Retinal pigment epithelial cell (primary cell): ENCODE data around the gene PRRT3.

Experiments
- DNase-seq: peaks from one replicate; pipeline ENCODE4 v3.0.0-alpha.2; 2010; ENCODE audit warnings: low read depth
- H3K4me3 ChIP-seq: 2 replicates; pipeline ENCODE4 v1.5.1; 2011; ENCODE audit warnings: mild to moderate bottlenecking, low read length, control low read depth, moderate library complexity
- CTCF ChIP-seq: conservative IDR thresholded peaks from 2 replicates; pipeline ENCODE4 v1.5.1; 2011; ENCODE audit warnings: low read depth, low read length, control low read depth, inconsistent platforms

The PRRT3 gene

DNA sequence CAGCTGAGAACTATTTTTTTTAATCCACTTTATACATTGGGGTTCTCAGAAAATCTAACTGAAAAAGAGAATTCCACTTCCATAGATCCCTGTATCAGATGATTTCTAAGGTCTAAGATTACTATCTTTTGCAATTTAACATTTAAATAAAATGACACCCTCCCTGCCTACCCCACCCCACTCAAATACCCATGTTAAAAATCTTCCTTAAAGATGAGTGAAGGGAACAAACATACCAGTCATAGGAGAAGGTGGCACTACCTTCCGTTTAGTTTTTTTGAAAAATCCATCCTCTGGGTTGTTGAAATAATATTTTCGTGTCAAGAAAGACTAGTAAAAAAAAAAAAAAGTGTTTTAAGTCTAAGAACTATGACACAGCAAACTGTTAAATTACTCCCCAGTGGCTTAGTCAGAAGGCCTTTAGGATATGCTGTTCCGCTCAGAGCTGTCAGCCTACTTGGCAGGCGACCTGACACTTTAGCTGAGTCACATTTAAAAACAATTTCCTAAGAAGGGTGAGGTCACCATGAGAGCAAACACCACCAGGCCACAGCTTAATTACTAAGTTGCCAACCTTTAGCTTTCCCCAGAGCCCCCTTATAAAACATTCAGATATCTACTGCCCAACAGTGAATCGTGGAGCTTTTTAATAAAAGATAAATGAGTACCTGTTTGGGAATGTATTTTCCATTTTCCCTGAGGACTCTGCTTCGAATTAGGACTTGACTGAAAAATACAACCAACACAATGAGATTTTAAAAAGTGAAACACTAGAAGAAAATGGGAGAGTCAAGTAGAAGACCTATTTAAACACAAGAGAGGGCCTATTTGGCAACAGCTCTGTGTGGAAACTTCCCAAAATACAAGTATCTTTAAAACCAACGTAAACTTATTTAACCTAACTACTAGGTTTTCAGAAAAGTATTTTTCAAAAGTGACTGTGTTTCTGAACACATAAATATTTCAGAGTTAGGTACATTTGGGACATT is 24.8 kb upstream of the PRRT3 start:
- TF ChIP-seq CTCF: no peak
- peak; percentile 94 for DNase-seq
- no peak overlapping the region for H3K4me3 ChIP-seq

- no peak for TF ChIP-seq CTCF
- no peak overlapping the region for H3K4me3 ChIP-seq
- no peak for DNase-seq
Observed at GRCh38 chr3:9970020-9970652, 17.9 kb upstream of the PRRT3 start.

GRCh38 chr3:9969632-9970019 is 17.4 kb upstream of the PRRT3 start:
- DNase-seq: no peak
- H3K4me3 ChIP-seq: no peak overlapping the region
- no peak for TF ChIP-seq CTCF

DNA sequence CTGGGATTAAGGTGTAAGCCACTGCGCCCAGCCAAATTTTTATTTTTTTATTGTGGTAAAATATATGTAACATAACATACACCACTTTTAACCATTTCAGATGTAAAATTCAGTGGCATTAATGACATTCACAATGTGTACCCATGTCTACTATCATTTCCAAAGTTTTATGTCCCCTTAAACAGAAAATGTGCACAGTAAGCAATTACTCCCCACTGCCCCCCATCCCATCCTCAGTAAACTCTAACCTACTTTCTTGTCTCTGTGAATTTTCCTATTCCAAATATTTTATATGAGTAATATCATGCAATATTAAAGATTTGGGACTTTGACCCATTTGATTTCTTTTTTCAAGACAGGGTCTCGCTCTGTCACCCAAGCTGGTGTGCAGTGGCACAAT is 14.6 kb upstream of the PRRT3 start:
- no peak overlapping the region for H3K4me3 ChIP-seq
- no peak for DNase-seq
- TF ChIP-seq CTCF: no peak

DNA sequence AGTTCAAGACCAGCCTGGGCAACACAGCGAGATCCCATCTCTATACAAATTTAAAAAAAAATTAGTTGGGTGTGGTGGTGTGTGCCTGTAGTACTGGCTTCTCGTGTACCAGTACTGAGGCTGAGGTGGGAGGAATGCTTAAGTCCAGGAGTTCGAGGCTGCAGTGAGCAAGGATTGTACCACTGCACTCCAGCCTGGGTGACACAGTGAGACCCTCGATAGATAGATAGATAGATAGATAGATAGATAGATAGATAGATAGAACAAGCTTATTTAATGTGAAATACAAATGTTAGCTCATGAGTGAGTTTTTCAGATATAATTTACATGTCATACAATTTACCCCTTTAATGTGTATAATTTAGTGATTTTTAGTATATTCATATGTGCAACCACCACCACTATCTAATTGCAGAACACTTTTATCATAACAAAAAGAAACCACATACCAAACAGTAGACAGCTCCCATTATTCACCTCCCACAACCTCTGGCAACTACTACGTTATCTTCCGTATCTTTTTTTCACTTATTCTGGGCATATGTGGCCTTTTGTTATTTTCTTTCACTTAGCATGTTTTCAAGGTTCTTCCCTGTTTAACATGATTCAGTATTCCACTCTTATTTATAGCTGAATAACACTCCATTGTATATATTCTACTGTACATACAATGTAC is 13.1 kb upstream of the PRRT3 start:
- DNase-seq: no peak
- no peak overlapping the region for H3K4me3 ChIP-seq
- TF ChIP-seq CTCF: no peak

GRCh38 chr3:9957214-9957613 is 5.0 kb upstream of the PRRT3 start:
- no peak for DNase-seq
- no peak overlapping the region for H3K4me3 ChIP-seq
- no peak for TF ChIP-seq CTCF
